NT2/D1 (cell line): ENCODE measurements around the gene CRKL.

Source experiments
- SUZ12 ChIP-seq: IDR thresholded peaks from 2 replicates; pipeline ENCODE4 v1.6.1; 2011; ENCODE audit not compliant: insufficient read length, insufficient read depth; ENCODE audit errors: extremely low read depth
- YY1 ChIP-seq: IDR thresholded peaks from 2 replicates; pipeline ENCODE4 v1.6.1; 2011; ENCODE audit not compliant: insufficient read length, insufficient read depth

GRCh38 chr22:20916916-20917810 lies at the start of gene CRKL:
- TF ChIP-seq SUZ12 (no peak), YY1 (peak; percentile 79)
